Liver (tissue), 9 donors: ENCODE results near the gene NOD1. TPM values are rescaled to one million over a fixed set of nuclear protein-coding genes. Genes with fewer than 3 reads are reported as not detected.

Source experiments
- DNase-seq: peaks from one replicate; pipeline ENCODE4 v3.0.0-alpha.2; 2017; ENCODE audit warnings: low spot score
- H3K27ac ChIP-seq, 2 donors: one replicate each; pipeline ENCODE4 v1.7.0; 2013; ENCODE audit warnings: inconsistent platforms in 2 of 2, low read length in 2 of 2, control low read depth in 1 of 2, low read depth in 1 of 2, mild to moderate bottlenecking in 1 of 2
- H3K27me3 ChIP-seq, 4 donors: one replicate each; pipeline versions ENCODE4 v1.6.1 to v1.7.0; 2013; ENCODE audit warnings: low read length in 3 of 4, inconsistent platforms in 1 of 4, mild to moderate bottlenecking in 1 of 4, moderate library complexity in 1 of 4; ENCODE audit not compliant: control insufficient read depth in 4 of 4, insufficient read depth in 4 of 4
- H3K36me3 ChIP-seq, 4 donors: one replicate each; pipeline versions ENCODE4 v1.6.1 to v1.7.0; 2013; ENCODE audit warnings: low read length in 3 of 4, mild to moderate bottlenecking in 3 of 4, low read depth in 1 of 4, moderate library complexity in 1 of 4; ENCODE audit not compliant: control insufficient read depth in 4 of 4, insufficient read depth in 3 of 4
- H3K4me1 ChIP-seq, 4 donors: one replicate each; pipeline versions ENCODE4 v1.6.1 to v1.7.0; 2013; ENCODE audit warnings: low read length in 3 of 4, mild to moderate bottlenecking in 3 of 4, moderate library complexity in 1 of 4; ENCODE audit not compliant: control insufficient read depth in 4 of 4, insufficient read depth in 4 of 4
- H3K4me3 ChIP-seq, 3 donors: one replicate each; pipeline versions ENCODE4 v1.6.1 to v1.7.0; 2013; ENCODE audit warnings: low read length in 3 of 3, control low read depth in 1 of 3, low read depth in 1 of 3, mild to moderate bottlenecking in 1 of 3
- H3K9ac ChIP-seq, 2 donors: one replicate each; pipeline ENCODE4 v1.7.0; 2013; ENCODE audit warnings: low read length in 2 of 2, mild to moderate bottlenecking in 2 of 2, moderate library complexity in 2 of 2, control low read depth in 1 of 2, low read depth in 1 of 2
- H3K9me3 ChIP-seq, 4 donors: one replicate each; pipeline versions ENCODE4 v1.6.1 to v1.7.0; 2013; ENCODE audit warnings: low read length in 3 of 4; ENCODE audit not compliant: control insufficient read depth in 4 of 4
- CTCF ChIP-seq: fragments of 150-350 bp; IDR thresholded peaks from 2 replicates; pipeline ENCODE4 v1.5.1; 2017; ENCODE audit warnings: improper control_type of control experiment, low read depth, low read length; ENCODE audit not compliant: missing input control
- EGR1 ChIP-seq, 2 donors: IDR thresholded peaks; 2 replicates each; pipeline ENCODE4 v1.6.1; 2016 to 2018; ENCODE audit warnings: antibody characterized with exemption in 2 of 2, low read depth in 2 of 2
- FOXA1 ChIP-seq: IDR thresholded peaks from 2 replicates; pipeline ENCODE4 v1.6.1; 2016; ENCODE audit warnings: antibody characterized with exemption
- FOXA2 ChIP-seq: IDR thresholded peaks from 2 replicates; pipeline ENCODE4 v1.6.1; 2016; ENCODE audit warnings: antibody characterized with exemption
- HNF4A ChIP-seq, 2 donors: conservative IDR thresholded peaks; 2 replicates each; pipeline ENCODE4 v1.6.1; 2016; ENCODE audit warnings: antibody characterized with exemption in 2 of 2, mild to moderate bottlenecking in 2 of 2
- JUND ChIP-seq, 2 donors: IDR thresholded peaks; 2 replicates each; pipeline ENCODE4 v1.6.1; 2016; ENCODE audit warnings: antibody characterized with exemption in 2 of 2
- NR2F2 ChIP-seq: IDR thresholded peaks from 2 replicates; pipeline ENCODE4 v1.6.1; 2016; ENCODE audit warnings: antibody characterized with exemption
- RAD21 ChIP-seq, 2 donors: IDR thresholded peaks; 2 replicates each; pipeline ENCODE4 v1.6.1; 2016; ENCODE audit warnings: antibody characterized with exemption in 2 of 2, mild to moderate bottlenecking in 2 of 2
- REST ChIP-seq: IDR thresholded peaks from 2 replicates; pipeline ENCODE4 v1.6.1; 2016; ENCODE audit warnings: antibody characterized with exemption, mild to moderate bottlenecking
- RXRA ChIP-seq, 2 donors: IDR thresholded peaks; 2 replicates each; pipeline ENCODE4 v1.6.1; 2017 to 2018; ENCODE audit warnings: antibody characterized with exemption in 2 of 2, mild to moderate bottlenecking in 1 of 2
- SP1 ChIP-seq: IDR thresholded peaks from 2 replicates; pipeline ENCODE4 v1.6.1; 2018; ENCODE audit warnings: antibody characterized with exemption, mild to moderate bottlenecking
- TAF1 ChIP-seq: conservative IDR thresholded peaks from 2 replicates; pipeline ENCODE4 v1.6.1; 2016; ENCODE audit warnings: antibody characterized with exemption, mild to moderate bottlenecking
- YY1 ChIP-seq: IDR thresholded peaks from 2 replicates; pipeline ENCODE4 v1.6.1; 2016; ENCODE audit warnings: antibody characterized with exemption, mild to moderate bottlenecking
- WGBS: extraction: QIAGEN DNeasy Blood & Tissue Kit; methylation state at CpG from one replicate; pipeline ENCODE4 v1.1.7; 2013; 5-methylcytosine and 5-hydroxymethylcytosine counted together
- polyA plus RNA-seq, 2 donors: library from polyadenylated mRNA; stranded (reverse) in 1 of 2; unstranded in 1 of 2; fragments of 200-250 nt in 1 of 2; fragments of >200 nt in 1 of 2; fragmentation: Nextera tagmentation in 1 of 2; extraction: Ambion mirVana in 1 of 2; gene quantifications; one replicate each; pipeline versions ENCODE4 v1.2.1 to v1.2.3, GENCODE V29; 2013 to 2015
- total RNA-seq, 2 donors: library from RNA; depleted of rRNA; stranded (reverse); fragments of >200 nt; gene quantifications; one replicate each; pipeline ENCODE4 v1.2.3, GENCODE V29; 2014
- TF ChIP-seq, protein P1 (sequence below): IDR thresholded peaks from 2 replicates; pipeline ENCODE4 v1.6.1; 2016; ENCODE audit warnings: antibody characterized with exemption
- TF ChIP-seq, protein P2 (sequence below): IDR thresholded peaks from 2 replicates; pipeline ENCODE4 v1.6.1; 2016; ENCODE audit warnings: antibody characterized with exemption
- TF ChIP-seq, protein P3 (sequence below): IDR thresholded peaks from 2 replicates; pipeline ENCODE4 v1.6.1; 2016; ENCODE audit warnings: antibody characterized with exemption
- donor health status: healthy.
- donor health status: healthy.
- donor health status: healthy.
- donor health status: healthy.
- donor health status: healthy.

NOD1 gene
- total and polyA plus RNA-seq, 4 donors = 1.7 to 3.5 (median 2.0) TPM

GRCh38 chr7:30423788-30424505 lies 54.6 kb downstream of the NOD1 start:
- H3K9me3 ChIP-seq = no peaks in the 10 kb centered on the region
- no peak overlapping the region for H3K4me3 ChIP-seq
- 91% methylated on average over 14 of the region's 14 CpGs for WGBS
- H3K27me3 ChIP-seq = no peaks in the 10 kb centered on the region
- no peaks in the 10 kb centered on the region for H3K36me3 ChIP-seq
- H3K9ac ChIP-seq = no peak overlapping the region
- no peak for DNase-seq
- no peak overlapping the region for H3K27ac ChIP-seq
- TF ChIP-seq JUND (IDR thresholded peaks at IDR 0.05) = no peak
- no peak for TF ChIP-seq FOXA1
- TF ChIP-seq, protein P1, sequence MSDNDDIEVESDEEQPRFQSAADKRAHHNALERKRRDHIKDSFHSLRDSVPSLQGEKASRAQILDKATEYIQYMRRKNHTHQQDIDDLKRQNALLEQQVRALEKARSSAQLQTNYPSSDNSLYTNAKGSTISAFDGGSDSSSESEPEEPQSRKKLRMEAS = no peak
- TF ChIP-seq, protein P2, sequence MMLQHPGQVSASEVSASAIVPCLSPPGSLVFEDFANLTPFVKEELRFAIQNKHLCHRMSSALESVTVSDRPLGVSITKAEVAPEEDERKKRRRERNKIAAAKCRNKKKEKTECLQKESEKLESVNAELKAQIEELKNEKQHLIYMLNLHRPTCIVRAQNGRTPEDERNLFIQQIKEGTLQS = no peak
- TF ChIP-seq NR2F2 = no peak
- TF ChIP-seq SP1 = no peak
- TF ChIP-seq RXRA (IDR thresholded peaks at IDR 0.05) = no peak
- TF ChIP-seq EGR1 (IDR thresholded peaks at IDR 0.05; ENCODE audit: low read depth in 2 of 2) = no peak
- no peak for TF ChIP-seq HNF4A (conservative IDR thresholded peaks at IDR 0.05)
- no peak for TF ChIP-seq CTCF
- no peak for TF ChIP-seq YY1
- TF ChIP-seq FOXA2 = no peak
- TF ChIP-seq, protein P3, sequence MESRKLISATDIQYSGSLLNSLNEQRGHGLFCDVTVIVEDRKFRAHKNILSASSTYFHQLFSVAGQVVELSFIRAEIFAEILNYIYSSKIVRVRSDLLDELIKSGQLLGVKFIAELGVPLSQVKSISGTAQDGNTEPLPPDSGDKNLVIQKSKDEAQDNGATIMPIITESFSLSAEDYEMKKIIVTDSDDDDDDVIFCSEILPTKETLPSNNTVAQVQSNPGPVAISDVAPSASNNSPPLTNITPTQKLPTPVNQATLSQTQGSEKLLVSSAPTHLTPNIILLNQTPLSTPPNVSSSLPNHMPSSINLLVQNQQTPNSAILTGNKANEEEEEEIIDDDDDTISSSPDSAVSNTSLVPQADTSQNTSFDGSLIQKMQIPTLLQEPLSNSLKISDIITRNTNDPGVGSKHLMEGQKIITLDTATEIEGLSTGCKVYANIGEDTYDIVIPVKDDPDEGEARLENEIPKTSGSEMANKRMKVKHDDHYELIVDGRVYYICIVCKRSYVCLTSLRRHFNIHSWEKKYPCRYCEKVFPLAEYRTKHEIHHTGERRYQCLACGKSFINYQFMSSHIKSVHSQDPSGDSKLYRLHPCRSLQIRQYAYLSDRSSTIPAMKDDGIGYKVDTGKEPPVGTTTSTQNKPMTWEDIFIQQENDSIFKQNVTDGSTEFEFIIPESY = no peak
- TF ChIP-seq RAD21 (IDR thresholded peaks at IDR 0.05) = no peak
- TF ChIP-seq REST = no peak
- TF ChIP-seq TAF1 = no peak
- peaks cover 2 to 18% (median 14%) of the 10 kb centered on the region in 4 donors for H3K4me1 ChIP-seq
